Measurements from ENCODE around the gene SERAC1.

GRCh38 chr6:158069800-158070195 lies 98.3 kb downstream of the SERAC1 start:
- TF ChIP-seq EZH2 (IDR thresholded peaks at IDR 0.05; ENCODE audit: insufficient read depth, low read length) (no peak), CTCF (IDR thresholded peaks at IDR 0.05; ENCODE audit: insufficient read depth, low read depth, low read length) (no peak)

All from astrocyte (in vitro differentiated cells and primary cell).